Measurements from ENCODE around the gene DCUN1D1.

The DCUN1D1 gene

DNA sequence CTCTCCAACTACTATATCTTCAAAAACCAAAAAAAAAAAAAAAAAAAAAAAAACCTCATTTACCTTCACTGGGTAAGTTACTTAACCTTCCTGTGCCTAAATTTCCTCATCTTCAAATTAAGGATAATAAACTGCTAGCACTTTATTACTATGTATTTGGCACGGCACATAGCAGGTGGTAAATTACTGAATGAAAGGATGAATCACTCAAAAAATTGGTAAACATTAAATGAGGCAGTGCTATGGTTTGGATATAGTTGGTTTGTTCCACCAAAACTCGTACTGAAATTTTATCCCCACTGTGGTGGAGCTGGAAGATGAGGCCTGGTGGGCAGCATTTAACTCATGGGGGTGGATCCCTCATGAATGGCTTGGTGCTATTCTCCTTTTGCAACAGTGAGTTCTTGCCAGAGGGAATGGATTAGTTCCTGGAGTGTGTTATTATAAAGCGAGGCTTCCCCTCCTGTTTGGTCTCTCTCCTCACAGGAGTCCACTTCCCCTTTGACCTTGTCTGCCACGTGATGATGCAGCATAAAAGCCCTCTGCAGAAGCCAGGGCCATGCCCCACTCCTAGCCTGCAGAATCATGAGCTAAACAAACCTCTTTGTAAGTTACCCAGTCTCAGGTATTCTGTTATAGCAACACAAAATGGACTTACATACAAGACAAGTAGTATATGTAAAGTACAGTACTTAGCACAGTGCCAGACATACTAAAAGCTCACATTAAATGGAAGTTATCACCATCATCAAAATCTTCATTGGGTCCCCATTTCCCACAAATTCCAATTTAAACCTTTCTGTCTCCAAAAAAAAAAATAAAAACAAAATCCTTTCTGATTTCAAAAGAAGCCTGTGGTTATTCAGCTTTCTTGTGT is 20.6 kb downstream of the DCUN1D1 start:
- TF ChIP-seq BACH2 (CRISPR knock-in tag; IDR thresholded peaks at IDR 0.05; ENCODE audit: borderline replicate concordance) (no peak), ARNTL (CRISPR knock-in tag; IDR thresholded peaks at IDR 0.05; ENCODE audit: borderline replicate concordance, low read depth) (no peak), ISL1 (CRISPR knock-in tag; IDR thresholded peaks at IDR 0.05) (no peak), TOX (CRISPR knock-in tag; IDR thresholded peaks at IDR 0.05; ENCODE audit: borderline replicate concordance) (no peak), PPARA (CRISPR knock-in tag; IDR thresholded peaks at IDR 0.05; ENCODE audit: borderline replicate concordance) (no peak)
- TF ChIP-seq, protein P1, sequence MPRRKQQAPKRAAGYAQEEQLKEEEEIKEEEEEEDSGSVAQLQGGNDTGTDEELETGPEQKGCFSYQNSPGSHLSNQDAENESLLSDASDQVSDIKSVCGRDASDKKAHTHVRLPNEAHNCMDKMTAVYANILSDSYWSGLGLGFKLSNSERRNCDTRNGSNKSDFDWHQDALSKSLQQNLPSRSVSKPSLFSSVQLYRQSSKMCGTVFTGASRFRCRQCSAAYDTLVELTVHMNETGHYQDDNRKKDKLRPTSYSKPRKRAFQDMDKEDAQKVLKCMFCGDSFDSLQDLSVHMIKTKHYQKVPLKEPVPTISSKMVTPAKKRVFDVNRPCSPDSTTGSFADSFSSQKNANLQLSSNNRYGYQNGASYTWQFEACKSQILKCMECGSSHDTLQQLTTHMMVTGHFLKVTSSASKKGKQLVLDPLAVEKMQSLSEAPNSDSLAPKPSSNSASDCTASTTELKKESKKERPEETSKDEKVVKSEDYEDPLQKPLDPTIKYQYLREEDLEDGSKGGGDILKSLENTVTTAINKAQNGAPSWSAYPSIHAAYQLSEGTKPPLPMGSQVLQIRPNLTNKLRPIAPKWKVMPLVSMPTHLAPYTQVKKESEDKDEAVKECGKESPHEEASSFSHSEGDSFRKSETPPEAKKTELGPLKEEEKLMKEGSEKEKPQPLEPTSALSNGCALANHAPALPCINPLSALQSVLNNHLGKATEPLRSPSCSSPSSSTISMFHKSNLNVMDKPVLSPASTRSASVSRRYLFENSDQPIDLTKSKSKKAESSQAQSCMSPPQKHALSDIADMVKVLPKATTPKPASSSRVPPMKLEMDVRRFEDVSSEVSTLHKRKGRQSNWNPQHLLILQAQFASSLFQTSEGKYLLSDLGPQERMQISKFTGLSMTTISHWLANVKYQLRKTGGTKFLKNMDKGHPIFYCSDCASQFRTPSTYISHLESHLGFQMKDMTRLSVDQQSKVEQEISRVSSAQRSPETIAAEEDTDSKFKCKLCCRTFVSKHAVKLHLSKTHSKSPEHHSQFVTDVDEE (CRISPR knock-in tag; IDR thresholded peaks at IDR 0.05): no peak
- no peak for ATAC-seq

DNA sequence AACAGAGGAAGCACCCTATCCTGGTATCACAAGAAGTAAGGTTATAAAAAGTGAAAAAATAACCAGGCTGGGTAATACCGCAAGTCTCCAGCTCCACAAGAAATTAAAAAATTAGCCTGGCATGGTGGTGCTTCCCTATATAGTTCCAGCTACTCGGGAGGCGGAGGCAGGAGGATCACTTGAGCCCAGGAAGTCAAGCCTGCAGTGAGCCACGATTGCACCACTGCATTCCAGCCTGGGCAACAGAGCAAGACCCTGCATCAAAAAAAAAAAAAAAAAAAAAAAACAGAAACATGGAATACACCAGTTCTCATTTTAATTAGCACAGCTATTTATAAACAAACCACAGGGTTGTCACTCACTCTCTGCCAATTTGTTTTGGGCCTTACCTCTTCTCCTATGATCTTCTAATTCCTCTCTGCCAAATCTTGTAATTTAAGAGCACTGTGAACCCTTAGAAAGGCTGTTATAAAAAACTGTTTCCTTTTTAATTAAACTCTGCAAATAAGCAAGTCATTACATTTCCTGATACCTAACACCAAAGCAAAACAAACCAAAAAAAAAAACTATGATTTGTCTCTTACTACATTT is 22.6 kb downstream of the DCUN1D1 start:
- TF ChIP-seq, protein P2, sequence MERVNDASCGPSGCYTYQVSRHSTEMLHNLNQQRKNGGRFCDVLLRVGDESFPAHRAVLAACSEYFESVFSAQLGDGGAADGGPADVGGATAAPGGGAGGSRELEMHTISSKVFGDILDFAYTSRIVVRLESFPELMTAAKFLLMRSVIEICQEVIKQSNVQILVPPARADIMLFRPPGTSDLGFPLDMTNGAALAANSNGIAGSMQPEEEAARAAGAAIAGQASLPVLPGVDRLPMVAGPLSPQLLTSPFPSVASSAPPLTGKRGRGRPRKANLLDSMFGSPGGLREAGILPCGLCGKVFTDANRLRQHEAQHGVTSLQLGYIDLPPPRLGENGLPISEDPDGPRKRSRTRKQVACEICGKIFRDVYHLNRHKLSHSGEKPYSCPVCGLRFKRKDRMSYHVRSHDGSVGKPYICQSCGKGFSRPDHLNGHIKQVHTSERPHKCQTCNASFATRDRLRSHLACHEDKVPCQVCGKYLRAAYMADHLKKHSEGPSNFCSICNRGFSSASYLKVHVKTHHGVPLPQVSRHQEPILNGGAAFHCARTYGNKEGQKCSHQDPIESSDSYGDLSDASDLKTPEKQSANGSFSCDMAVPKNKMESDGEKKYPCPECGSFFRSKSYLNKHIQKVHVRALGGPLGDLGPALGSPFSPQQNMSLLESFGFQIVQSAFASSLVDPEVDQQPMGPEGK (CRISPR knock-in tag; IDR thresholded peaks at IDR 0.05; ENCODE audit: borderline replicate concordance): no peak
- TF ChIP-seq TOX (CRISPR knock-in tag; IDR thresholded peaks at IDR 0.05; ENCODE audit: borderline replicate concordance): no peak
- no peak for TF ChIP-seq ZNF8 (CRISPR knock-in tag; IDR thresholded peaks at IDR 0.05)
- no peak for TF ChIP-seq RARB (CRISPR knock-in tag; IDR thresholded peaks at IDR 0.05)
- no peak for TF ChIP-seq GLIS3 (CRISPR knock-in tag; IDR thresholded peaks at IDR 0.05)
- TF ChIP-seq ZNF565 (CRISPR knock-in tag; conservative IDR thresholded peaks at IDR 0.05; ENCODE audit: low read depth): no peak
- no peak for ATAC-seq

DNA sequence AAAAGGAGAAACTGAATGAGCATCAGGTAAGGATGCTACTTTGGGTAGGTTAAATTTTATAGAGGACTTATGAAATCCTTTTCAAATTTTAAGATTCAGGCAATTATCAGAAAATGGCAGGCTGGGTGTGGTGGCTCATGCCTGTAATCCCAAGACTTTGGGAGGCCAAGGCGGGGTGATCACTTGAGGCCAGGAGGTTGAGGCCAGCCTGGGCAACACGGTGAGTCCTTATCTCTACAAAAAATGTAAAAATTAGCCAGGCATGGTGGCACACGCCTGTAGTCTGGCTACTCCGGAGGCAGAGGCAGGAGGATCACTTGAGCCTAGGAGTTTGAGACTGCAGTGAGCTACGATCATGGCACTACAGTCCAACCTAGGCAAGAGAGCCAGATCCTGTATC is 23.1 kb downstream of the DCUN1D1 start:
- ATAC-seq: no peak
- TF ChIP-seq TCF4 (CRISPR knock-in tag; IDR thresholded peaks at IDR 0.05; ENCODE audit: borderline replicate concordance) (no peak), GLIS3 (CRISPR knock-in tag; IDR thresholded peaks at IDR 0.05) (no peak), ZNF8 (CRISPR knock-in tag; IDR thresholded peaks at IDR 0.05) (no peak), TOX (CRISPR knock-in tag; IDR thresholded peaks at IDR 0.05; ENCODE audit: borderline replicate concordance) (no peak), CSDC2 (CRISPR knock-in tag; IDR thresholded peaks at IDR 0.05) (no peak), PPARA (CRISPR knock-in tag; IDR thresholded peaks at IDR 0.05; ENCODE audit: borderline replicate concordance) (no peak), SNAI2 (CRISPR knock-in tag; IDR thresholded peaks at IDR 0.05) (no peak)
- TF ChIP-seq, protein P2 (CRISPR knock-in tag; IDR thresholded peaks at IDR 0.05; ENCODE audit: borderline replicate concordance): no peak
- TF ChIP-seq, protein P3, sequence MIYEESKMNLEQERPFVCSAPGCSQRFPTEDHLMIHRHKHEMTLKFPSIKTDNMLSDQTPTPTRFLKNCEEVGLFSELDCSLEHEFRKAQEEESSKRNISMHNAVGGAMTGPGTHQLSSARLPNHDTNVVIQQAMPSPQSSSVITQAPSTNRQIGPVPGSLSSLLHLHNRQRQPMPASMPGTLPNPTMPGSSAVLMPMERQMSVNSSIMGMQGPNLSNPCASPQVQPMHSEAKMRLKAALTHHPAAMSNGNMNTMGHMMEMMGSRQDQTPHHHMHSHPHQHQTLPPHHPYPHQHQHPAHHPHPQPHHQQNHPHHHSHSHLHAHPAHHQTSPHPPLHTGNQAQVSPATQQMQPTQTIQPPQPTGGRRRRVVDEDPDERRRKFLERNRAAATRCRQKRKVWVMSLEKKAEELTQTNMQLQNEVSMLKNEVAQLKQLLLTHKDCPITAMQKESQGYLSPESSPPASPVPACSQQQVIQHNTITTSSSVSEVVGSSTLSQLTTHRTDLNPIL (CRISPR knock-in tag; IDR thresholded peaks at IDR 0.05; ENCODE audit: low read depth): no peak
- TF ChIP-seq, protein P4, sequence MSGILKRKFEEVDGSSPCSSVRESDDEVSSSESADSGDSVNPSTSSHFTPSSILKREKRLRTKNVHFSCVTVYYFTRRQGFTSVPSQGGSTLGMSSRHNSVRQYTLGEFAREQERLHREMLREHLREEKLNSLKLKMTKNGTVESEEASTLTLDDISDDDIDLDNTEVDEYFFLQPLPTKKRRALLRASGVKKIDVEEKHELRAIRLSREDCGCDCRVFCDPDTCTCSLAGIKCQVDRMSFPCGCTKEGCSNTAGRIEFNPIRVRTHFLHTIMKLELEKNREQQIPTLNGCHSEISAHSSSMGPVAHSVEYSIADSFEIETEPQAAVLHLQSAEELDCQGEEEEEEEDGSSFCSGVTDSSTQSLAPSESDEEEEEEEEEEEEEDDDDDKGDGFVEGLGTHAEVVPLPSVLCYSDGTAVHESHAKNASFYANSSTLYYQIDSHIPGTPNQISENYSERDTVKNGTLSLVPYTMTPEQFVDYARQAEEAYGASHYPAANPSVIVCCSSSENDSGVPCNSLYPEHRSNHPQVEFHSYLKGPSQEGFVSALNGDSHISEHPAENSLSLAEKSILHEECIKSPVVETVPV (CRISPR knock-in tag; IDR thresholded peaks at IDR 0.05): no peak

All from SK-N-SH treated with all-trans-retinoic acid at 6 μM for 48 hours (cell line).